ENCODE results near the gene EPB41L4B.
A peak's percentile ranks its signal among the peaks of the same experiment; 100 is the strongest.
"Not testable (repeated sequence)": the region's sequence is repeated elsewhere in the genome, so short reads cannot be mapped to it uniquely, and the experiment has no call there.

The EPB41L4B gene

GRCh38 chr9:109320742-109321448, at the start of gene EPB41L4B:
TSS of gene EPB41L4B (minus strand) at chr9:109321059. CDS start at chr9:109320446, 613 bp downstream.
- DNase-seq (ENCODE audit: low read depth), result no peak

DNA sequence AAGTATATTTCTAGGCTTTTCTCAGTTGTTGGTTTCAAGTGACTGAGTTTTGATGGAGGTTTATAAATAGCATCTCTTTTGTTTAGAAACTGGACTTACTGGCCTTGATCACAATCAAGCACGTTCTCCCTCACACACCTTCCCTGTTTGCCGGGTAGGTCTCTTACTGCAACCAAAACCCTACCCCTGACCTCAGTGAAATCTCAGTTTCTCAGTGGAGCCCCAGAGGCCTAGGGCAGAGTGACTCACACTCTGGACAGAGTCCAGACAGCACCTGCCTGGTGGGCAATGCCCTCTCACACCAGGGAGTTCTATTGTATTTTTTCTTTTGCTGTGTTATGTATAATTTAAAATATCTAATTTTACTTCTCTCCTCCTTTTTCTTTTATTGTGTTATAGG, 48.4 kb upstream of the EPB41L4B start:
- no peak for DNase-seq (ENCODE audit: low read depth)

GRCh38 chr9:109360771-109361170, 39.9 kb upstream of the EPB41L4B start:
- no peak for DNase-seq (ENCODE audit: low read depth)

- not testable (repeated sequence) for DNase-seq (ENCODE audit: low read depth)
These were observed 38.2 kb upstream of the EPB41L4B start for GRCh38 chr9:109358968-109359603.

DNA sequence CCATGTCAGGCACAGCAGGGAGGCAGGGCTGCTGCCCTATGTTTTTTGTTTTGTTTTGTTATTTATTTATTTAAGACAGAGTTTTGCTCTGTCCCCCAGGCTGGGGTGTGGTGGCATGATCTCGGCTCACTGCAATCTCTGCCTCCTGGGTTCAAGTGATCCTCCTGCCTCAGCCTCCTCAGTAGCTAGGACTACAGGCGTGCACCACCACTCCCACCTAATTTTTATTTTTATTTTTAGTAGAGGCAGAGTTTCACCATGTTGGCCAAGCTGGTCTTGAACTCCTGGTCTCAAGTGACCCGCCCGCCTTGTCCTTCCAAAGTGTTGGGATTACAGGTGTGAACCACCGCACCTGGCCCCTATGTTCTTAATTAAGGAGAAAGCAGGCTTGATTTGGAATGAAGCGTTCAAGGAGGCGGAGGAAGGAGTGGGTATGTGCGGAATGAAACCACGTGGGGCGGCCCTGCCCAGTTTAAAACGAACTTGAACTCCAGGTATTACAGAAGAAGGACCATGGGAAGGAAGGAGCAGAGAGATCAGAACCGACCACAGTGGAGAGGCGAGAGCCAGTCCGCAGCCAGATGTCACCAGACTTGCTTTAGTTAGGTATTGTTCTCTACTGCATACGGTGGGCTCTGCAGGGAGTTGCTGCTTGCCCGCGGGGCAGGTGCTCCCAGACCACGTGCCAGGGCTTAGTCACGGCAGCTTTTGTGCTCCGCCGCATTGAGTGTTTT, 34.9 kb upstream of the EPB41L4B start:
- no peak for DNase-seq (ENCODE audit: low read depth)

- no peak for DNase-seq (ENCODE audit: low read depth)
These were observed 33.3 kb upstream of the EPB41L4B start for GRCh38 chr9:109354190-109354589.

GRCh38 chr9:109351032-109351431, 30.2 kb upstream of the EPB41L4B start:
- DNase-seq (ENCODE audit: low read depth), result no peak

DNA sequence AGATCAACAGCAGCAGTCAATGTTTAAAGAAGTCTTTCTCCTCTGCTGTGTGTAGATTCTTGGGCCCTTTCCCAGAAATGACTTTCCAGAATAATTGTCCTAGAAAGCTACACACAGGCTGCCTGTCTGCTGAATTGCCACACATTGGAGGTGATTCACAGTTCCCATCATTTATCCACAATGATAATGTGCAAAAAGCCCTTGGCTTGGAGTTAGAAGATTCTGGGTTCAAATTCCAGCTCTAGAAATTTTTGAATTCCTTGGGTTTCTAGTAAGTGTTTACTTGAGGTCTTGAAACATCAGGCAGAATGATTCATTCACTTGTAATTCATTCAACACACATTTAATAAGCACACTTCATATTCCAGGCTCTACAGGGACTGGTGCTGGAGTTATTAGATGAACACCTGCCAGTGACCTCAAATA, 28.6 kb upstream of the EPB41L4B start:
- DNase-seq (ENCODE audit: low read depth), result peak; percentile 47

DNA sequence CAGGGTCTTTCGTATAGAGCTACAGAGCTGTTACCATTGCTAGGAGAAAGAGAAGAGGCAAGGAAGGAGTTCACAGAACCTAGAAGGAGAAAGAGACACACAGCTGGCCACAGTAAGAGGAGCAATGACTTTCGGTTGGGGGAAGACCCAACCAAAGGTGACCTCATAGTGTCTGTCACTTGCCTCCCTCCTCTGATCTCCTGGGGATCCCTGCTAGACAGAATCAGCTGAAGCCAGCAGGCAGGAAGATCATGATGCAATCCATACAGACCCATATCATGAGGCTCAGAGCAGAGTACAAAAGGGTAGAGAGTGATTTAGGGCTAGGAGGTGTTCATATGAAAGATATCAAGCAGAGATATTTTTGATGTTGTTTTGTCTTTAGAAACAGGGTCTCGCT, 26.0 kb upstream of the EPB41L4B start:
- no peak for DNase-seq (ENCODE audit: low read depth)

DNA sequence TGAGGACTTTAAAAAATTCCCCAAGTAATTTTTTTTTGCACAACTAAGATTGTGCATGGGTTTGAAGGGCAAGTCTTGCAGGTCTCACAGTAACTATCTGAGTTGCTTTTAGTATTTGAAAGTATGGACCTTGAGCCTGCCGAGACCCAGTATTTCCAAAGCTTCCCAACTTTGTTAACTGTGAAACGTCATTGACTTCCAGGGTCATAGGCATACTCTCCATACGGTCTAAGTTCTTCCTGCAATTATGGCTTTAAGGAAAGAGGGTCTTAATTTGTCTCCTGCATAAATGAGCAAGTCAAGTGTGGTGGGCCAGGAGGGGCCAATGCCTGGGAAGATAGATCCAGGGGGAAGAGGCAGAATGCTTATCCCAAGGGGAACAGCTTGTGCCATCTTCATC, 24.0 kb upstream of the EPB41L4B start:
- DNase-seq (ENCODE audit: low read depth), result no peak

DNA sequence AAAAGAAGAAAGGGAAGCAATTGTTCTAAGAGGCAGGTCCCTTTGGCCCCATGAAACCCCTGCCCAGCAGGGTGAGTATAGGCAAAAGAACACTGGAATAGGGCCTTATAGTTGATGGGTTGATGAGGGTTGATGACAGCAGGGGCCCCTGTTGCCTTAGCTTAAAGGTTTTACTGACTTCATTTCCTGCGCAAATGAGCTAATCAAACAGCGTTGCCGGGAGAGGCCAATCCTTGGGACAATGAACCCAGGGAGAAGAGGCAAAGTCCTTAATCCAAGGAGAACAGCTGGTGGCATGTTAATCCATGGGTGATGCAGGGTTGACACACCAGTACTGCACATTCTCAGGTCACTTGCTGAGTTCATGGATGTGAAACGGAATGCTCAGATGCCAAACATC, 22.0 kb upstream of the EPB41L4B start:
- no peak for DNase-seq (ENCODE audit: low read depth)

- no peak for DNase-seq (ENCODE audit: low read depth)
These were observed 20.7 kb upstream of the EPB41L4B start for GRCh38 chr9:109341561-109341960.

GRCh38 chr9:109340979-109341378, 20.1 kb upstream of the EPB41L4B start:
- not testable (repeated sequence) for DNase-seq (ENCODE audit: low read depth)

GRCh38 chr9:109336409-109336808, 15.6 kb upstream of the EPB41L4B start:
- DNase-seq (ENCODE audit: low read depth), result no peak

GRCh38 chr9:109335929-109336328, 15.1 kb upstream of the EPB41L4B start:
- no peak for DNase-seq (ENCODE audit: low read depth)

GRCh38 chr9:109335121-109335520, 14.3 kb upstream of the EPB41L4B start:
- DNase-seq (ENCODE audit: low read depth), result no peak

DNA sequence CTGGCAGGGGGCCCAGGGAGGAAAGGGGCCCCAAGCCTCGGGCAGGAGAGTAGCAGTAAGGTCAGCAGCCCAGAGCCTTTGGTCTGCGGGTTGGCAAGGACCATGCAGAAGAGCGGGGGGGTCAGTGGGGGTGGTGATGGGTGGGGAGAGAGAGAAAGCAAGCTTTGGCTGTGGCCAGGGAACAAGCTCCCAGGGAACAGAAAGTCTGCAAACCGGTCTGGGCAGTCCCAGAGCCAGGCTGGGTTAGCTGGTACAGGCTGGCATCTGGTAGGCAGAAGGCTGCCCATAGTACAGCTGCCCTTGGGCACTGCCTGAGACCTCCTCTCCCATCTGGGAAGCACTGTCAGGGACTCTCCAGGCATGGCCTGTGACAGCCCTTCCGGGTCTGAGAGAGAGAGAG, 10.5 kb upstream of the EPB41L4B start:
- DNase-seq (ENCODE audit: low read depth), result no peak

DNA sequence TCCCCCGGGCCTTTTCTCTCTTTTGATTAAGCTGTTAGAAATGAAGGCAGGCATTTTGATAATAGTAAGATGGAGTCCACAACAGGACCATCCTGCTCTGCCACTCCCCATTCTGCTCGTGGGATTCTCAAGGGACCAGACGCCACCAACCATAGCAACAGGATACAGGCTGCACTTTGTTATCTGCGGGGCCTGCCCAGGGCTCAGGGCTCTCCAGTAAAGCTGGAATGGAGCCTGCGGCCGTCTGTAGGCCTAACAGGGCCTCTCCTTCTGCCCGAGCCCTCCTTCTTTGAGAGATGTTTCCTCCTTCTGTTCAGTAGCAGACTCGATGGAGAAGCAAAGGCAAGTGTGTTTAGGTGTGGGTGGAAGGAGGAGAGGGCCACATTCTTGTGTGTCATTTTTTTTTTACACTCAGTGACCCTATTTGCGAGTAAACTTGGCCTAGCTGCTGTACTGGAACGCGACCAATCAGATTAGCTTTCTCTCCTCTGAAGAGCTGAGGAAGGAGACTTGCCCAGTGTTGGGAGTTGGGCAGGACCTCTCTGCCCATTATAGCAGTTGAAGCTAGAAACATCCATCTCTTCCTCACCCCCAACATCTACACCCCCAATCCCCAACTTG, 8.9 kb upstream of the EPB41L4B start:
- no peak for DNase-seq (ENCODE audit: low read depth)

GRCh38 chr9:109328978-109329637, 8.2 kb upstream of the EPB41L4B start:
- DNase-seq (ENCODE audit: low read depth), result no peak

DNA sequence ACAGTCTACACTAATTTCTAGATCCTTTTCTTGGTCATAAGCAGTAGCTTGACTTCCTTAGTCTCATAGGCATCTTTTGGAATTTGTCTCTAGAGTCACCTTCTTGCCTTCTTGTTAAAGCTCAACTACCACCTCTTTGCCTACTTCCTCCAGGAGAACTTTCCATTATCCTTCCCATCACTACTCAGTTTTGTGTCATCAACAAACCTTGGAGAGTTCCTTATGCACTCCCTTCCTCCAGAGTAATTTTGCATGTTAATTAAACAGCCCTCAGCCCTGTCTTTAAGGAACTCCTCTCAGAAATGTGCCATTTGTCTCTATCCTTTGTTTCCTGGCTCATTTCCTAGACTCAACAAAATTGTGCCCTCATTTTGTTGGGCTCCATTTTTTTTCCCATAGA, 4.2 kb upstream of the EPB41L4B start:
- DNase-seq (ENCODE audit: low read depth), result no peak

DNA sequence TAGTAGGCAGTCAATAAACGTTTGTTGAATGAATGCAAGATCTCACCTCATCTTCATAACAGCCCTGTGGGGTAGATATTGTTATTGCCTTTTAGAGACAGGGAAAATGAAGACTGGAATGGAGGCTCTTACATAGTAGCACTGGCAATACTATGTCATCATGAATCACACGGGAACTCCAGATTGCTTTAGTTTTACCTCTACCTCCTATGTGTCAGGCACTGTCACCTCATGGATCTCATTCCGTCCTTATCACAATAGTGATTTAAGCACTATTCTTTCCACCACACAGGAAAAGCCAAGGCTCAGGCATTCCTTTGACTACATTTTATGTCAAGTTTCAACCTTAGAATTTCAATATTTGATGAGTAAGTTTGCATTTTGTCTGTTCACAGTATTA, 2.9 kb upstream of the EPB41L4B start:
- DNase-seq (ENCODE audit: low read depth), result no peak

DNA sequence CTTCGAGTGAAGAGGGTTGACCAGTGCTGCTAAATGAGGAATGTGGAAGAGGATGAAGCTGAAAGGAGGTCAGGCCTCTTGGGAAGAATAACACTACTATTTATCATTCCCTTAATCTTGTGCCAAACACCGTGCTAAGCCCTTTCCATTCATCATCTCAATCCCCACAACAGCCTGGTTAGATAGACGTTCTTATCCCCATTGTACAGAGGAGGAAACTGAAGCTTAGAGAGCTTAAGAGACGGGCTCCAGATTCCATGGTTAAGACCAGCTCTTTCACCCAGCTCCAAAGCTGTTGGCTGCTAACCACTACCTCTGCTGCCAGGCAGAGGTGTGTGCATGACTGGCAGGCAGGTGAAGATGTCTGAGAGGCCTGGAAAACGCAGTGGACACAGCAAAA, 868 bp upstream of the EPB41L4B start:
- DNase-seq (ENCODE audit: low read depth), result no peak
